Uterus (tissue), 4 donors: ENCODE results near the gene FKBP5. TPM values are rescaled to one million over a fixed set of nuclear protein-coding genes. Genes with fewer than 3 reads are reported as not detected.

Experiments
- DNase-seq, 2 donors: peaks; one replicate each; pipeline ENCODE4 v3.0.0-alpha.2; 2019 to 2020
- H3K27ac ChIP-seq, 2 donors: fragments of 200-600 bp; sonication (generic); 1 replicate in 1 of 2; 2 replicates in 1 of 2; pipeline ENCODE4 v1.5.1; 2016 to 2018
- H3K27me3 ChIP-seq, 2 donors: fragments of 200-600 bp; sonication (generic); one replicate each; pipeline ENCODE4 v1.5.1; 2018 to 2019; ENCODE audit warnings: control low read depth in 1 of 2
- H3K36me3 ChIP-seq, 2 donors: fragments of 200-600 bp; sonication (generic); one replicate each; pipeline ENCODE4 v1.5.1; 2019; ENCODE audit warnings: control low read depth in 1 of 2
- H3K4me1 ChIP-seq, 2 donors: fragments of 200-600 bp; sonication (generic); one replicate each; pipeline ENCODE4 v1.5.1; 2018 to 2019; ENCODE audit warnings: control low read depth in 1 of 2
- H3K4me3 ChIP-seq, 2 donors: fragments of 200-600 bp; sonication (generic); 1 replicate in 1 of 2; 2 replicates in 1 of 2; pipeline ENCODE4 v1.5.1; 2018 to 2019; ENCODE audit warnings: mild to moderate bottlenecking in 1 of 2
- H3K9me3 ChIP-seq, 2 donors: fragments of 200-600 bp; sonication (generic); one replicate each; pipeline ENCODE4 v1.5.1; 2019; ENCODE audit warnings: control low read depth in 1 of 2
- CTCF ChIP-seq, 4 experiments: fragments of 200-600 bp in 2 of 4; fragments of 450-650 bp in 2 of 4; sonication (generic) in 2 of 4; IDR thresholded peaks; one replicate each; pipeline ENCODE4 v1.5.1; 2016 to 2019; ENCODE audit warnings: antibody characterized with exemption in 4 of 4, mild to moderate bottlenecking in 2 of 4, moderate library complexity in 1 of 4
- POLR2A ChIP-seq, 2 donors: fragments of 450-650 bp; IDR thresholded peaks; one replicate each; pipeline ENCODE4 v1.6.1; 2016; ENCODE audit warnings: antibody characterized with exemption in 2 of 2, mild to moderate bottlenecking in 1 of 2, moderate library complexity in 1 of 2
- intact Hi-C: fragments of 100-400 bp; cut with DNase I; formaldehyde crosslinking; loops from one replicate; pipeline ENCODE4 v1.15.1; 2023; ENCODE audit warnings: low total_unique reads
- total RNA-seq, 4 donors: library from RNA; depleted of rRNA in 3 of 4; stranded (reverse); fragments of >200 nt in 3 of 4; gene quantifications; one replicate each; pipeline versions ENCODE4 v1.1.0 to v1.2.4, GENCODE V29; 2014 to 2023
- donor health status: DM: yes; HTN: yes; CAD: no.

Gene FKBP5
- total RNA-seq, 4 donors from 2014 or later: 35.1 to 197 (median 84.5) TPM

DNA sequence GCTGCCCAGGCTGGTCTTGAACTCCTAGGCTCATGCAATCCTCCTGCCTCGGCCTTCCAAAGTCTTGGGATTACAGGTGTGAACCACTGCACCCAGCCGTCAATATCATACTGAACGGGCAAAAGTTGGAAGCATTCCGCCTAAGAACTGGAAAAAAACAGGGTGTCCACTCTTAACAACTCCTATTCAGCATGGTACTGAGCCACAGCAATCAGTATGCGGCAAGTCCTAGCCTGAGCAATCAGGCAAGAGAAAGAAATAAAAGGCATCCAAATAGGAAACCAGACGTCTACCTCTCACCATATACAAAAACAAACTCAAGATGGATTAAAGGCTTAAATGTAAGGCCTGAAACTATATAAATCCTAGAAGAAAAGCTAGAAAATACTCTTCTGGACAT lies 83.1 kb downstream of the FKBP5 start:
- no peak for DNase-seq
- Histone ChIP-seq H3K9me3 (no peaks in the 10 kb centered on the region), H3K4me3 (no peak overlapping the region), H3K36me3 (no peaks in the 10 kb centered on the region), H3K27me3 (no peaks in the 10 kb centered on the region), H3K27ac (peak overlapping the region; percentile 91 to 97), H3K4me1 (peaks cover 0 to 10% of the 10 kb centered on the region in 2 donors)
- intact Hi-C loops: no loop called here
- TF ChIP-seq CTCF (IDR thresholded peaks at IDR 0.05): no peak
- TF ChIP-seq POLR2A (IDR thresholded peaks at IDR 0.05): no peak

GRCh38 chr6:35603326-35604202 lies 85.2 kb downstream of the FKBP5 start:
- intact Hi-C loops: loop anchor here (5.0 kb wide), 1 partner anchor 129 kb away; no protein-coding TSS in a partner anchor
- no peaks in the 10 kb centered on the region for H3K9me3 ChIP-seq
- H3K4me3 ChIP-seq: no peak overlapping the region
- no peaks in the 10 kb centered on the region for H3K36me3 ChIP-seq
- DNase-seq: no peak
- H3K27me3 ChIP-seq: no peaks in the 10 kb centered on the region
- H3K4me1 ChIP-seq: peaks cover 12 to 28% of the 10 kb centered on the region in 2 donors
- no peak for TF ChIP-seq CTCF (IDR thresholded peaks at IDR 0.05)
- no peak for TF ChIP-seq POLR2A (IDR thresholded peaks at IDR 0.05)
- H3K27ac ChIP-seq: peak overlapping the region; percentile 91 to 97

- peak overlapping the region; percentile 91 to 97 for H3K27ac ChIP-seq
- H3K36me3 ChIP-seq: no peaks in the 10 kb centered on the region
- intact Hi-C loops: loop anchor here (5.0 kb wide), 1 partner anchor 130 kb away; no protein-coding TSS in a partner anchor
- H3K4me1 ChIP-seq: peaks cover 12 to 41% of the 10 kb centered on the region in 2 donors
- H3K27me3 ChIP-seq: no peaks in the 10 kb centered on the region
- H3K4me3 ChIP-seq: no peak overlapping the region
- TF ChIP-seq POLR2A (IDR thresholded peaks at IDR 0.05) (peak in 1 of 2 donors; percentile 10), CTCF (IDR thresholded peaks at IDR 0.05) (peak in 1 of 4 experiments; percentile 28)
- H3K9me3 ChIP-seq: no peaks in the 10 kb centered on the region
- peak in 1 of 2 donors; percentile 77 for DNase-seq
Observed at GRCh38 chr6:35602133-35602946, 86.4 kb downstream of the FKBP5 start.

DNA sequence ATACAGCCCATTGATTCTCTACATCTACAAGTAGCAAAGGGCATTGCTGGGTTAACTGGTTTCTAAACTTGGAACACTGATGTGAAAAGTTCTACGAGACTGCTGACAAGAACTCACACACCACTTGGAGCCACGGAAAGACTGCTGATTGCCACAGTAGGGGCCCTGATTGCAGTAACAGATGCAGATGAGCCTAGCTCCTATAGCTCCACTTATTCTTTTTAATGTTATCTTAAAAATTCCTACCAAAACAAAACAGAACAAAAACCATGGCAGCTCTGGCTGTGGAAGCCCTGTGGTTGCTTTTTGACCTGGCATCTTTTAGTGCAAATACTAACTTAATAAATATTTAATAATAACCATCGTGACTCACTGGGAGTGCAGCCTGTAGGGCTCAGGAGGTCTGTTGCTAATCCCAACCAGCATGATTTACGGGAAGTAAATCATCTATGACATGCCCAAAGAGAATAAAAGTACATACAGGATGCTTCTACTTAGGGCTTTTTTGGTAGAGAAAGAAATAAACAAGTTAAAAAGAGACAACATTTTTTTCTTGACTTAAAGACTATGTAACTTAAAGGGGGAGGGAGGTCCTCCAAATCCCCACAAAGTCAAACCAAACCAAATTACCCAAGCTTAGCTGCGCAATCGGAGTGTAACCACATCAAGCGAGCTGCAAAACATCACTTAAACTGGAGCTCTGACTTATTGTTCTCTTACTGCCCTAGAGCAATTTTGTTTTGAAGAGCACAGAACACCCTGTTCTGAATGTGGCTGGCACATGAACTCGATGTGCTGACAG lies 87.2 kb downstream of the FKBP5 start:
- Histone ChIP-seq H3K27me3 (no peaks in the 10 kb centered on the region), H3K27ac (peak overlapping the region; percentile 91 to 97), H3K36me3 (no peaks in the 10 kb centered on the region), H3K4me1 (peaks cover 17 to 49% of the 10 kb centered on the region in 2 donors), H3K4me3 (peak overlapping the region; percentile 5 to 16), H3K9me3 (no peaks in the 10 kb centered on the region)
- TF ChIP-seq POLR2A (IDR thresholded peaks at IDR 0.05) (peak; percentile 6 to 27), CTCF (IDR thresholded peaks at IDR 0.05) (no peak)
- peak; percentile 64 to 90 for DNase-seq
- intact Hi-C loops: loop anchor here (5.0 kb wide), 1 partner anchor 131 kb away; no protein-coding TSS in a partner anchor
